Measurements from ENCODE around the gene SF3A1. TPM values are rescaled to one million over a fixed set of nuclear protein-coding genes. Genes with fewer than 3 reads are reported as not detected.

Gene SF3A1
- polyA plus RNA-seq, 3 donors, result 137 to 159 (median 156) TPM

GRCh38 chr22:30336752-30337460 lies 19.8 kb downstream of the SF3A1 start:
- DNase-seq (ENCODE audit: extremely low read depth in 1 of 11, low read depth in 9 of 11, low spot score in 4 of 11), result no peak

- DNase-seq (ENCODE audit: extremely low read depth in 1 of 11, low read depth in 9 of 11, low spot score in 4 of 11), result no peak
These were observed 21.5 kb downstream of the SF3A1 start for GRCh38 chr22:30335236-30335635.

GRCh38 chr22:30334646-30335045 lies 22.0 kb downstream of the SF3A1 start:
- no peak for DNase-seq (ENCODE audit: extremely low read depth in 1 of 11, low read depth in 9 of 11, low spot score in 4 of 11)

- no peak for DNase-seq (ENCODE audit: extremely low read depth in 1 of 11, low read depth in 9 of 11, low spot score in 4 of 11)
These were observed 23.0 kb downstream of the SF3A1 start for GRCh38 chr22:30333707-30334087.

GRCh38 chr22:30332994-30333706 lies 23.5 kb downstream of the SF3A1 start:
- no peak for DNase-seq (ENCODE audit: extremely low read depth in 1 of 11, low read depth in 9 of 11, low spot score in 4 of 11)

- no peak for DNase-seq (ENCODE audit: extremely low read depth in 1 of 11, low read depth in 9 of 11, low spot score in 4 of 11)
These were observed 24.1 kb downstream of the SF3A1 start for GRCh38 chr22:30332551-30332950.

- DNase-seq (ENCODE audit: extremely low read depth in 1 of 11, low read depth in 9 of 11, low spot score in 4 of 11), result no peak
These were observed 28.1 kb downstream of the SF3A1 start for GRCh38 chr22:30328466-30329049.

- no peak for DNase-seq (ENCODE audit: extremely low read depth in 1 of 11, low read depth in 9 of 11, low spot score in 4 of 11)
These were observed 28.8 kb downstream of the SF3A1 start for GRCh38 chr22:30327864-30328345.

GRCh38 chr22:30326706-30327362 lies 29.9 kb downstream of the SF3A1 start, which contains the start of gene TBC1D10A:
Gene TBC1D10A, minus strand, starts transcription at chr22:30326941. Its CDS starts 60 bp downstream, at chr22:30326881.
- DNase-seq (ENCODE audit: extremely low read depth in 1 of 11, low read depth in 9 of 11, low spot score in 4 of 11), result peak; percentile 72 to 89 (median 87)

GRCh38 chr22:30326255-30326705 lies 30.4 kb downstream of the SF3A1 start:
- DNase-seq (ENCODE audit: extremely low read depth in 1 of 11, low read depth in 9 of 11, low spot score in 4 of 11), result no peak

- DNase-seq (ENCODE audit: extremely low read depth in 1 of 11, low read depth in 9 of 11, low spot score in 4 of 11), result no peak
These were observed 30.9 kb downstream of the SF3A1 start for GRCh38 chr22:30325724-30326254.

GRCh38 chr22:30325065-30325720 lies 31.5 kb downstream of the SF3A1 start:
- no peak for DNase-seq (ENCODE audit: extremely low read depth in 1 of 11, low read depth in 9 of 11, low spot score in 4 of 11)

GRCh38 chr22:30324014-30324730 lies 32.5 kb downstream of the SF3A1 start:
- no peak for DNase-seq (ENCODE audit: extremely low read depth in 1 of 11, low read depth in 9 of 11, low spot score in 4 of 11)

GRCh38 chr22:30323246-30323645 lies 33.4 kb downstream of the SF3A1 start:
- DNase-seq (ENCODE audit: extremely low read depth in 1 of 11, low read depth in 9 of 11, low spot score in 4 of 11), result no peak

GRCh38 chr22:30321461-30321860 lies 35.2 kb downstream of the SF3A1 start:
- DNase-seq (ENCODE audit: extremely low read depth in 1 of 11, low read depth in 9 of 11, low spot score in 4 of 11), result no peak

GRCh38 chr22:30320021-30320556 lies 36.6 kb downstream of the SF3A1 start:
- DNase-seq (ENCODE audit: extremely low read depth in 1 of 11, low read depth in 9 of 11, low spot score in 4 of 11), result no peak

GRCh38 chr22:30318799-30319419 lies 37.8 kb downstream of the SF3A1 start:
- DNase-seq (ENCODE audit: extremely low read depth in 1 of 11, low read depth in 9 of 11, low spot score in 4 of 11), result no peak
